ENCODE results near the gene NAPEPLD. TPM values are rescaled to one million over a fixed set of nuclear protein-coding genes. Genes with fewer than 3 reads are reported as not detected.

NAPEPLD gene
- polyA plus RNA-seq, 1 donor from 2014 or later = 8.8 TPM

- Histone ChIP-seq H3K4me3 (ENCODE audit: low read length) (no peak overlapping the region), H3K27me3 (ENCODE audit: insufficient read depth, low read depth, low read length) (no peaks in the 10 kb centered on the region), H3F3A (ENCODE audit: insufficient read depth, low read length, poor library complexity, severe bottlenecking) (no peaks in the 10 kb centered on the region), H3K9ac (ENCODE audit: low read length) (no peak overlapping the region), H3K9me2 (ENCODE audit: insufficient read depth, low read length) (no peaks in the 10 kb centered on the region), H3K79me2 (replicated peaks; ENCODE audit: insufficient read depth, low read length) (no peaks in the 10 kb centered on the region), H4K20me1 (ENCODE audit: insufficient read depth) (no peaks in the 10 kb centered on the region), H2AFZ (ENCODE audit: low read depth, low read length) (no peak overlapping the region), H3K4me2 (ENCODE audit: low read length) (no peak overlapping the region), H3K9me3 (ENCODE audit: low read length) (no peaks in the 10 kb centered on the region), H3K36me3 (ENCODE audit: insufficient read depth, low read length) (peaks cover 8% of the 10 kb centered on the region), H3K27ac (ENCODE audit: low read length) (no peak overlapping the region)
- TF ChIP-seq, protein P1, sequence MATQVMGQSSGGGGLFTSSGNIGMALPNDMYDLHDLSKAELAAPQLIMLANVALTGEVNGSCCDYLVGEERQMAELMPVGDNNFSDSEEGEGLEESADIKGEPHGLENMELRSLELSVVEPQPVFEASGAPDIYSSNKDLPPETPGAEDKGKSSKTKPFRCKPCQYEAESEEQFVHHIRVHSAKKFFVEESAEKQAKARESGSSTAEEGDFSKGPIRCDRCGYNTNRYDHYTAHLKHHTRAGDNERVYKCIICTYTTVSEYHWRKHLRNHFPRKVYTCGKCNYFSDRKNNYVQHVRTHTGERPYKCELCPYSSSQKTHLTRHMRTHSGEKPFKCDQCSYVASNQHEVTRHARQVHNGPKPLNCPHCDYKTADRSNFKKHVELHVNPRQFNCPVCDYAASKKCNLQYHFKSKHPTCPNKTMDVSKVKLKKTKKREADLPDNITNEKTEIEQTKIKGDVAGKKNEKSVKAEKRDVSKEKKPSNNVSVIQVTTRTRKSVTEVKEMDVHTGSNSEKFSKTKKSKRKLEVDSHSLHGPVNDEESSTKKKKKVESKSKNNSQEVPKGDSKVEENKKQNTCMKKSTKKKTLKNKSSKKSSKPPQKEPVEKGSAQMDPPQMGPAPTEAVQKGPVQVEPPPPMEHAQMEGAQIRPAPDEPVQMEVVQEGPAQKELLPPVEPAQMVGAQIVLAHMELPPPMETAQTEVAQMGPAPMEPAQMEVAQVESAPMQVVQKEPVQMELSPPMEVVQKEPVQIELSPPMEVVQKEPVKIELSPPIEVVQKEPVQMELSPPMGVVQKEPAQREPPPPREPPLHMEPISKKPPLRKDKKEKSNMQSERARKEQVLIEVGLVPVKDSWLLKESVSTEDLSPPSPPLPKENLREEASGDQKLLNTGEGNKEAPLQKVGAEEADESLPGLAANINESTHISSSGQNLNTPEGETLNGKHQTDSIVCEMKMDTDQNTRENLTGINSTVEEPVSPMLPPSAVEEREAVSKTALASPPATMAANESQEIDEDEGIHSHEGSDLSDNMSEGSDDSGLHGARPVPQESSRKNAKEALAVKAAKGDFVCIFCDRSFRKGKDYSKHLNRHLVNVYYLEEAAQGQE (IDR thresholded peaks at IDR 0.05; ENCODE audit: borderline replicate concordance) = no peak
- TF ChIP-seq EZH2 (IDR thresholded peaks at IDR 0.05; ENCODE audit: borderline replicate concordance, insufficient read depth, low read length, poor library complexity, severe bottlenecking) = no peak
- TF ChIP-seq, protein P2, sequence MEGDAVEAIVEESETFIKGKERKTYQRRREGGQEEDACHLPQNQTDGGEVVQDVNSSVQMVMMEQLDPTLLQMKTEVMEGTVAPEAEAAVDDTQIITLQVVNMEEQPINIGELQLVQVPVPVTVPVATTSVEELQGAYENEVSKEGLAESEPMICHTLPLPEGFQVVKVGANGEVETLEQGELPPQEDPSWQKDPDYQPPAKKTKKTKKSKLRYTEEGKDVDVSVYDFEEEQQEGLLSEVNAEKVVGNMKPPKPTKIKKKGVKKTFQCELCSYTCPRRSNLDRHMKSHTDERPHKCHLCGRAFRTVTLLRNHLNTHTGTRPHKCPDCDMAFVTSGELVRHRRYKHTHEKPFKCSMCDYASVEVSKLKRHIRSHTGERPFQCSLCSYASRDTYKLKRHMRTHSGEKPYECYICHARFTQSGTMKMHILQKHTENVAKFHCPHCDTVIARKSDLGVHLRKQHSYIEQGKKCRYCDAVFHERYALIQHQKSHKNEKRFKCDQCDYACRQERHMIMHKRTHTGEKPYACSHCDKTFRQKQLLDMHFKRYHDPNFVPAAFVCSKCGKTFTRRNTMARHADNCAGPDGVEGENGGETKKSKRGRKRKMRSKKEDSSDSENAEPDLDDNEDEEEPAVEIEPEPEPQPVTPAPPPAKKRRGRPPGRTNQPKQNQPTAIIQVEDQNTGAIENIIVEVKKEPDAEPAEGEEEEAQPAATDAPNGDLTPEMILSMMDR (IDR thresholded peaks at IDR 0.05; ENCODE audit: poor library complexity, severe bottlenecking) = no peak
- TF ChIP-seq SMC3 (conservative IDR thresholded peaks at IDR 0.05; ENCODE audit: poor library complexity) = no peak
- TF ChIP-seq RAD21 (conservative IDR thresholded peaks at IDR 0.05) = no peak
- TF ChIP-seq TAF1 (IDR thresholded peaks at IDR 0.05; ENCODE audit: low read depth) = no peak
- no peak for TF ChIP-seq EP300 (conservative IDR thresholded peaks at IDR 0.05; ENCODE audit: poor library complexity, severe bottlenecking)
- no peak for TF ChIP-seq MXI1 (conservative IDR thresholded peaks at IDR 0.05; ENCODE audit: poor library complexity, severe bottlenecking)
- no peak for TF ChIP-seq POLR2AphosphoS5 (IDR thresholded peaks at IDR 0.05)
Observed at GRCh38 chr7:103119791-103120291, 29.1 kb downstream of the NAPEPLD start.

- Histone ChIP-seq H3K9me3 (ENCODE audit: low read length) (no peaks in the 10 kb centered on the region), H3K79me2 (replicated peaks; ENCODE audit: insufficient read depth, low read length) (no peaks in the 10 kb centered on the region), H3K27me3 (ENCODE audit: insufficient read depth, low read depth, low read length) (no peaks in the 10 kb centered on the region), H3K9me2 (ENCODE audit: insufficient read depth, low read length) (no peaks in the 10 kb centered on the region), H3F3A (ENCODE audit: insufficient read depth, low read length, poor library complexity, severe bottlenecking) (no peaks in the 10 kb centered on the region), H3K27ac (ENCODE audit: low read length) (no peak overlapping the region), H3K36me3 (ENCODE audit: insufficient read depth, low read length) (peaks cover 8% of the 10 kb centered on the region), H2AFZ (ENCODE audit: low read depth, low read length) (no peak overlapping the region), H4K20me1 (ENCODE audit: insufficient read depth) (no peaks in the 10 kb centered on the region), H3K4me2 (ENCODE audit: low read length) (no peak overlapping the region), H3K9ac (ENCODE audit: low read length) (no peak overlapping the region), H3K4me3 (ENCODE audit: low read length) (no peak overlapping the region)
- TF ChIP-seq RAD21 (conservative IDR thresholded peaks at IDR 0.05) = no peak
- TF ChIP-seq TAF1 (IDR thresholded peaks at IDR 0.05; ENCODE audit: low read depth) = no peak
- no peak for TF ChIP-seq SMC3 (conservative IDR thresholded peaks at IDR 0.05; ENCODE audit: poor library complexity)
- TF ChIP-seq MXI1 (conservative IDR thresholded peaks at IDR 0.05; ENCODE audit: poor library complexity, severe bottlenecking) = no peak
- TF ChIP-seq, protein P1 (IDR thresholded peaks at IDR 0.05; ENCODE audit: borderline replicate concordance) = no peak
- TF ChIP-seq POLR2AphosphoS5 (IDR thresholded peaks at IDR 0.05) = no peak
- no peak for TF ChIP-seq EP300 (conservative IDR thresholded peaks at IDR 0.05; ENCODE audit: poor library complexity, severe bottlenecking)
- TF ChIP-seq EZH2 (IDR thresholded peaks at IDR 0.05; ENCODE audit: borderline replicate concordance, insufficient read depth, low read length, poor library complexity, severe bottlenecking) = no peak
- TF ChIP-seq, protein P2 (IDR thresholded peaks at IDR 0.05; ENCODE audit: poor library complexity, severe bottlenecking) = no peak
Observed at GRCh38 chr7:103117465-103117864, 31.4 kb downstream of the NAPEPLD start.
